ENCODE data around the gene ISG20L2. TPM values are rescaled to one million over a fixed set of nuclear protein-coding genes. Genes with fewer than 3 reads are reported as not detected.

The ISG20L2 gene
- total RNA-seq, 1 donor from 2014 or later, result 19.5 TPM

Other genes starting within 250 kb of the ISG20L2 start
- gene MEF2D, start 228.0 kb downstream of the ISG20L2 start, total RNA-seq, result 41.5 and 67.0 TPM in 2 replicates
- 5.7 and 14.5 TPM in 2 replicates for gene IQGAP3, start 156.2 kb downstream of the ISG20L2 start, total RNA-seq
- gene TTC24, start 149.0 kb downstream of the ISG20L2 start, total RNA-seq, result not detected in 2 replicates
- 55.4 and 76.2 TPM in 2 replicates for gene NAXE, start 137.0 kb downstream of the ISG20L2 start, total RNA-seq
- 10.8 and 36.9 TPM in 2 replicates for gene GPATCH4, start 127.3 kb downstream of the ISG20L2 start, total RNA-seq
- gene HAPLN2, start 109.4 kb downstream of the ISG20L2 start, total RNA-seq, result not detected in 2 replicates
- gene BCAN, start 86.6 kb downstream of the ISG20L2 start, total RNA-seq, result 0.24 TPM in 1 of 2 replicates, not detected in the other
- gene NES, start 51.4 kb downstream of the ISG20L2 start, total RNA-seq, result 250 and 276 TPM in 2 replicates
- gene CRABP2, start 23.2 kb downstream of the ISG20L2 start, total RNA-seq, result 0.35 and 0.63 TPM in 2 replicates
- 8.8 and 9.5 TPM in 2 replicates for gene METTL25B, start 297 bp downstream of the ISG20L2 start, total RNA-seq
- 48.3 and 79.0 TPM in 2 replicates for gene MRPL24, start 12.3 kb upstream of the ISG20L2 start, total RNA-seq
- gene HDGF, start 22.9 kb upstream of the ISG20L2 start, total RNA-seq, result 169 and 184 TPM in 2 replicates
- 51.5 and 55.0 TPM in 2 replicates for gene PRCC, start 38.8 kb upstream of the ISG20L2 start, total RNA-seq
- gene SH2D2A, start 88.1 kb upstream of the ISG20L2 start, total RNA-seq, result 0.44 and 0.82 TPM in 2 replicates
- gene INSRR, start 130.4 kb upstream of the ISG20L2 start, total RNA-seq, result not detected in 2 replicates
- 0.41 TPM in 1 of 2 replicates, not detected in the other for gene NTRK1, start 132.1 kb upstream of the ISG20L2 start, total RNA-seq
- 62.6 and 80.5 TPM in 2 replicates for gene PEAR1, start 165.0 kb upstream of the ISG20L2 start, total RNA-seq
- 0.12 TPM in 1 of 2 replicates, not detected in the other for gene LRRC71, start 191.9 kb upstream of the ISG20L2 start, total RNA-seq